K562 (cell line): ENCODE results near the gene KCTD3. TPM values are rescaled to one million over a fixed set of nuclear protein-coding genes. Genes with fewer than 3 reads are reported as not detected.

Source experiments
- ATAC-seq: fragments of 200-7000 bp; cut with Tn5 transposase; 3 replicates; pipeline ENCODE4 v1.9.1; 2020; ENCODE audit warnings: moderate library complexity
- BruUV-seq: library from RNA; stranded (reverse); fragments of 400-500 nt; replicated peaks from 2 replicates; lab custom pipeline; 2021; lab: Mats Ljungman, UMichigan
- CTCF ChIA-PET: fragments of 300-600 bp; formaldehyde crosslinking; extraction: SDS; loops from one replicate; lab custom pipeline; 2021; ENCODE audit warnings: low intra/inter-chr PET ratio; lab: Yijun Ruan, JAX
- POLR2A ChIA-PET: fragments of 300-600, 350-650 bp; sonication (Branson Sonifier 250); formaldehyde crosslinking; extraction: SDS; loops from one replicate; lab custom pipeline; 2021; ENCODE audit warnings: antibody characterized with exemption, inconsistent platforms; lab: Yijun Ruan, JAX
- DNase-seq, 4 experiments: peaks; one replicate each; pipeline versions ENCODE4 v3.0.0 to v3.0.0-alpha.2; 2011 to 2018; ENCODE audit warnings: low spot score in 3 of 4, mixed read lengths in 3 of 4; ENCODE audit errors: extremely low read depth in 1 of 4
- FAIRE-seq: peaks from 2 replicates; lab custom pipeline; 2011; peaks lifted over from hg19 to GRCh38; lab: Jason Lieb, UNC
- H2AFZ ChIP-seq: 2 replicates; pipeline ENCODE4 v1.6.0; 2011; ENCODE audit warnings: low read depth, low read length, control low read depth, inconsistent platforms
- H3K27ac ChIP-seq: fragments of 200-600 bp; 3 replicates; pipeline ENCODE4 v1.8.0; 2011; ENCODE audit warnings: low read depth, mild to moderate bottlenecking, control low read depth, inconsistent platforms, low read length, moderate library complexity, mixed read lengths; ENCODE audit errors: extremely low read depth
- H3K27me3 ChIP-seq, 2 experiments: fragments of 300-600 bp in 1 of 2; 2 replicates in 1 of 2; 3 replicates in 1 of 2; pipeline versions ENCODE4 v1.6.0 to v1.8.0; 2011; ENCODE audit warnings: inconsistent platforms in 2 of 2, low read length in 2 of 2, mild to moderate bottlenecking in 1 of 2, mixed read lengths in 1 of 2, moderate library complexity in 1 of 2; ENCODE audit not compliant: control insufficient read depth in 2 of 2, insufficient read depth in 2 of 2
- H3K36me3 ChIP-seq: fragments of 300-600 bp; 3 replicates; pipeline ENCODE4 v1.8.0; 2011; ENCODE audit warnings: mild to moderate bottlenecking, low read length, inconsistent platforms; ENCODE audit not compliant: control insufficient read depth, insufficient read depth
- H3K4me1 ChIP-seq, 2 experiments: fragments of 200-600 bp in 1 of 2; replicated peaks in 1 of 2; 2 replicates in 1 of 2; 3 replicates in 1 of 2; pipeline versions ENCODE4 v1.5.1 to v1.8.0; 2011; ENCODE audit warnings: inconsistent platforms in 2 of 2, low read length in 2 of 2, mild to moderate bottlenecking in 1 of 2, mixed read lengths in 1 of 2, moderate library complexity in 1 of 2; ENCODE audit not compliant: control insufficient read depth in 2 of 2, insufficient read depth in 2 of 2
- H3K4me2 ChIP-seq: 2 replicates; pipeline ENCODE4 v1.6.1; 2011; ENCODE audit warnings: low read length, control low read depth, inconsistent platforms, mixed read lengths; ENCODE audit not compliant: insufficient read depth
- H3K4me3 ChIP-seq: fragments of 200-600 bp; sonication (generic), shearing (Covaris generic); 2 replicates; pipeline ENCODE4 v1.5.1; 2016; ENCODE audit warnings: control low read depth, inconsistent platforms
- H3K79me2 ChIP-seq: fragments of 200-600 bp; 3 replicates; pipeline ENCODE4 v1.8.0; 2011; ENCODE audit warnings: low read length, inconsistent platforms; ENCODE audit not compliant: control insufficient read depth, insufficient read depth
- H3K9ac ChIP-seq, 2 experiments: 2 replicates each; pipeline versions ENCODE4 v1.6.0 to v1.6.1; 2011; ENCODE audit warnings: low read depth in 2 of 2, low read length in 2 of 2, control low read depth in 1 of 2, inconsistent platforms in 1 of 2, mild to moderate bottlenecking in 1 of 2, mixed read lengths in 1 of 2; ENCODE audit not compliant: insufficient read depth in 1 of 2
- H3K9me1 ChIP-seq: one replicate; pipeline ENCODE4 v1.6.0; 2011; ENCODE audit warnings: inconsistent platforms, mild to moderate bottlenecking, low read length, moderate library complexity; ENCODE audit not compliant: control insufficient read depth, insufficient read depth
- H3K9me3 ChIP-seq: replicated peaks from 2 replicates; pipeline ENCODE4 v1.5.1; 2011; ENCODE audit warnings: low read depth, low read length, inconsistent platforms; ENCODE audit not compliant: control insufficient read depth, insufficient read depth
- H4K20me1 ChIP-seq: replicated peaks from 2 replicates; pipeline ENCODE4 v1.6.1; 2011; ENCODE audit warnings: low read length, inconsistent platforms, mixed read lengths; ENCODE audit not compliant: control insufficient read depth, insufficient read depth
- HMBOX1 ChIP-seq: sonication (generic); IDR thresholded peaks from 2 replicates; pipeline ENCODE4 v1.6.1; 2016
- NBN ChIP-seq: fragments of 450-650 bp; IDR thresholded peaks from 2 replicates; pipeline ENCODE4 v1.6.1; 2016; ENCODE audit warnings: low read depth, mild to moderate bottlenecking
- NONO ChIP-seq, 2 experiments: fragments of 200-400 bp in 1 of 2; fragments of 450-650 bp in 1 of 2; formaldehyde crosslinking in 1 of 2; IDR thresholded peaks; 2 replicates each; pipeline ENCODE4 v1.6.1; 2017; ENCODE audit warnings: low read depth in 2 of 2, mild to moderate bottlenecking in 2 of 2, moderate library complexity in 2 of 2, low read length in 1 of 2
- STAT6 ChIP-seq: sonication (generic); formaldehyde crosslinking; IDR thresholded peaks from 2 replicates; pipeline ENCODE4 v1.8.1; 2023; ENCODE audit warnings: mild to moderate bottlenecking, missing genetic modification reagents
- THAP7 ChIP-seq: fragments of 250-450 bp; sonication (Bioruptor Pico); IDR thresholded peaks from 2 replicates; pipeline ENCODE4 v1.5.0; 2021
- ZNF133 ChIP-seq: fragments of 250-450 bp; sonication (Bioruptor Pico); IDR thresholded peaks from 2 replicates; pipeline ENCODE4 v1.4.0; 2020; ENCODE audit warnings: mild to moderate bottlenecking
- ZNF695 ChIP-seq: fragments of 450-650 bp; formaldehyde crosslinking; IDR thresholded peaks from 2 replicates; pipeline ENCODE4 v1.4.0; 2020; ENCODE audit warnings: mild to moderate bottlenecking, moderate library complexity
- WGBS: fragments of 100-300 bp; shearing (Covaris generic); methylation state at CpG from one replicate; pipeline ENCODE4 v1.1.6; 2016; ENCODE audit warnings: low coverage, mixed read lengths; ENCODE audit not compliant: insufficient coverage; ENCODE audit errors: missing lambda C conversion rate; 5-methylcytosine and 5-hydroxymethylcytosine counted together
- in situ Hi-C: fragments of 300-500 bp; cut with MboI; formaldehyde crosslinking; loops from 4 replicates; pipeline ENCODE4 v1.15.0; 2018; ENCODE audit warnings: inconsistent platforms, mixed read lengths
- intact Hi-C: fragments of 100-400 bp; cut with micrococcal nuclease; formaldehyde crosslinking; loops from 2 replicates; pipeline ENCODE4 v1.14.2; 2022
- polyA plus RNA-seq, 8 experiments: library from polyadenylated mRNA; depleted of rRNA in 4 of 8; stranded (reverse) in 5 of 8; unstranded in 3 of 8; fragments of >200 nt; fragmentation: Nextera tagmentation in 2 of 8; fragmentation: Illumina TruSeq in 1 of 8; extraction: Ambion mirVana in 2 of 8; extraction: Trizol in 1 of 8; gene quantifications; 2 replicates each; pipeline versions ENCODE4 v1.2.1 to v1.2.3, GENCODE V29; 2011 to 2014; ENCODE audit warnings: inconsistent platforms in 1 of 8, missing spikeins in 1 of 8
- total RNA-seq, 7 experiments: library from RNA; depleted of rRNA in 6 of 7; stranded (reverse); fragments of >200 nt in 6 of 7; fragmentation: Illumina TruSeq in 2 of 7; extraction: Trizol in 2 of 7; gene quantifications; 2 replicates each; pipeline versions ENCODE4 v1.2.1 to v1.2.3, GENCODE V29; 2011 to 2021; ENCODE audit warnings: low replicate concordance in 1 of 7

Gene KCTD3
- total and polyA plus RNA-seq, 9 of the 15 experiments (the other 6 are each of a cell fraction or from before 2014, with no cell fraction given) = 12.8 to 77.1 (median 44.3) TPM

- TF ChIP-seq HMBOX1 (no peak), ZNF133 (CRISPR knock-in tag) (no peak), NONO (IDR thresholded peaks at IDR 0.05; ENCODE audit: low read depth in 2 of 2, low read length in 1 of 2) (no peak)
- TF ChIP-seq, all 486 proteins: peak for 0
Observed at GRCh38 chr1:215545096-215545495, 22.0 kb upstream of the KCTD3 start (continued).

- WGBS = 6% methylated on average over 1 of the region's 1 CpG
- POLR2A ChIA-PET = no interaction called here
- BruUV-seq = no TSS peak
- Histone ChIP-seq H3K9me3 (no peaks in the 10 kb centered on the region), H3K4me1 (no peaks in the 10 kb centered on the region), H3K9me1 (no peaks in the 10 kb centered on the region), H4K20me1 (no peaks in the 10 kb centered on the region), H3K79me2 (no peaks in the 10 kb centered on the region), H3K27ac (no peak overlapping the region), H3K9ac (no peak overlapping the region), H3K4me3 (no peak overlapping the region), H3K4me2 (no peak overlapping the region), H3K36me3 (no peaks in the 10 kb centered on the region), H2AFZ (no peak overlapping the region), H3K27me3 (no peaks in the 10 kb centered on the region)
- CTCF ChIA-PET = no interaction called here
- no peak for ATAC-seq
- DNase-seq = no peak
- in situ Hi-C loops (no loop called here), intact Hi-C loops (no loop called here)
- FAIRE-seq = no peak
- no peak for TF ChIP-seq ZNF695 (CRISPR knock-in tag)
- no peak for TF ChIP-seq THAP7 (CRISPR knock-in tag)
- TF ChIP-seq STAT6 = no peak
- no peak for TF ChIP-seq NBN
Observed at GRCh38 chr1:215547011-215547410, 20.1 kb upstream of the KCTD3 start.
